Gastrocnemius medialis (tissue), 4 donors: ENCODE results near the gene ITPK1.

Experiments used
- POLR2A ChIP-seq, 2 donors: fragments of 450-650 bp; IDR thresholded peaks; one replicate each; pipeline ENCODE4 v1.6.1; 2017; ENCODE audit warnings: antibody characterized with exemption in 2 of 2, mild to moderate bottlenecking in 2 of 2, moderate library complexity in 2 of 2
- TF ChIP-seq, protein P1 (sequence below), 5 experiments: fragments of 450-650 bp in 3 of 5; fragments of 200-600 bp in 2 of 5; sonication (generic) in 2 of 5; IDR thresholded peaks in 4 of 5; conservative IDR thresholded peaks in 1 of 5; 1 replicate in 4 of 5; 2 replicates in 1 of 5; pipeline ENCODE4 v1.5.1; 2016 to 2019; ENCODE audit warnings: antibody characterized with exemption in 5 of 5, mild to moderate bottlenecking in 3 of 5, moderate library complexity in 3 of 5

DNA sequence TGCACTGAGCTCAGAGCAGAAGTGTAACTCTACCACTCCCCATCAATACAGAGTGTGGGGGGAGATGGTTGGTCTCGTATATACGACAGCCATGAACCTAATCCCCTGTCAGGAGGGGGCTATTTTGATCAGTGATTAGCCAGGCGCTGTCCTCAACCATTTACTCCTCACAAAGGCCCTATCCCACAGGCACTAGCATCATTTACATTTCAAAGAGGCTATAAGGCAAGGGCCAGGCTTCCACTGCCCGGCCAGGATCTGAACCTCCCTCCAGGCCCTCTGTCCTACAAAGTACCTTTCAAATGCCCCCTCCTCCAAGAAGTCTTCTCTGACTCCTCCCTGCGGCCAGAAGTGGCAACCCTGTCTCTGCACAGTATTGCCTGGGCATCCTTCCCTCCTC, 74.7 kb downstream of the ITPK1 start:
- TF ChIP-seq, protein P1, sequence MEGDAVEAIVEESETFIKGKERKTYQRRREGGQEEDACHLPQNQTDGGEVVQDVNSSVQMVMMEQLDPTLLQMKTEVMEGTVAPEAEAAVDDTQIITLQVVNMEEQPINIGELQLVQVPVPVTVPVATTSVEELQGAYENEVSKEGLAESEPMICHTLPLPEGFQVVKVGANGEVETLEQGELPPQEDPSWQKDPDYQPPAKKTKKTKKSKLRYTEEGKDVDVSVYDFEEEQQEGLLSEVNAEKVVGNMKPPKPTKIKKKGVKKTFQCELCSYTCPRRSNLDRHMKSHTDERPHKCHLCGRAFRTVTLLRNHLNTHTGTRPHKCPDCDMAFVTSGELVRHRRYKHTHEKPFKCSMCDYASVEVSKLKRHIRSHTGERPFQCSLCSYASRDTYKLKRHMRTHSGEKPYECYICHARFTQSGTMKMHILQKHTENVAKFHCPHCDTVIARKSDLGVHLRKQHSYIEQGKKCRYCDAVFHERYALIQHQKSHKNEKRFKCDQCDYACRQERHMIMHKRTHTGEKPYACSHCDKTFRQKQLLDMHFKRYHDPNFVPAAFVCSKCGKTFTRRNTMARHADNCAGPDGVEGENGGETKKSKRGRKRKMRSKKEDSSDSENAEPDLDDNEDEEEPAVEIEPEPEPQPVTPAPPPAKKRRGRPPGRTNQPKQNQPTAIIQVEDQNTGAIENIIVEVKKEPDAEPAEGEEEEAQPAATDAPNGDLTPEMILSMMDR (IDR thresholded peaks at IDR 0.05 in 4 of 5, conservative IDR thresholded peaks at IDR 0.05 in 1 of 5) = no peak
- no peak for TF ChIP-seq POLR2A (IDR thresholded peaks at IDR 0.05)
